ENCODE data around the gene PRPF19.

GRCh38 chr11:60854847-60855725 is 51.3 kb downstream of the PRPF19 start:
- no peak for TF ChIP-seq ZFX (IDR thresholded peaks at IDR 0.05; ENCODE audit: borderline replicate concordance)
- TF ChIP-seq CTCF (IDR thresholded peaks at IDR 0.05), result no peak
